ENCODE measurements around the gene MCU. TPM values are rescaled to one million over a fixed set of nuclear protein-coding genes. Genes with fewer than 3 reads are reported as not detected.
"Not testable (repeated sequence)": the region's sequence is repeated elsewhere in the genome, so short reads cannot be mapped to it uniquely, and the experiment has no call there.

The MCU gene
- total and polyA plus RNA-seq, 2 donors (not counting 1 experiment from before 2014, with no cell fraction given), result 11.7 to 21.1 TPM

- Mint-ChIP-seq H3K9me3 (ENCODE audit: insufficient read depth) (no peaks in the 10 kb centered on the region), H3K4me1 (peaks cover 30% of the 10 kb centered on the region), H3K4me3 (no peak overlapping the region), H3K27ac (no peak overlapping the region), H3K27me3 (no peaks in the 10 kb centered on the region)
- H3K27me3 ChIP-seq (replicated peaks in 1 of 4; ENCODE audit: control extremely low read depth in 1 of 4, control insufficient read depth in 3 of 4, insufficient read depth in 4 of 4, low read length in 3 of 4), result no peaks in the 10 kb centered on the region
- H3K4me2 ChIP-seq (replicated peaks; ENCODE audit: low read depth, low read length, poor library complexity, severe bottlenecking), result no peak overlapping the region
- H3K27ac ChIP-seq (ENCODE audit: low read length in 2 of 2), result no peak overlapping the region
- no peak overlapping the region for H3K9ac ChIP-seq (ENCODE audit: low read length)
- H3K4me3 ChIP-seq (ENCODE audit: control extremely low read depth in 1 of 5, extremely low read depth in 1 of 5, insufficient read depth in 1 of 5, low read depth in 2 of 5, low read length in 4 of 5), result no peak overlapping the region
- no peaks in the 10 kb centered on the region for H4K20me1 ChIP-seq (ENCODE audit: control insufficient read depth, insufficient read depth, low read length, poor library complexity, severe bottlenecking)
- H3K9me3 ChIP-seq (ENCODE audit: control extremely low read depth in 1 of 3, control insufficient read depth in 2 of 3, insufficient read depth in 1 of 3, low read length in 2 of 3), result no peaks in the 10 kb centered on the region
- no peaks in the 10 kb centered on the region for H3K36me3 ChIP-seq (replicated peaks in 1 of 2; ENCODE audit: control extremely low read depth in 1 of 2, control insufficient read depth in 1 of 2, extremely low read depth in 1 of 2, insufficient read depth in 2 of 2, low read length in 1 of 2)
- H2AFZ ChIP-seq (ENCODE audit: insufficient read depth, low read depth, low read length, poor library complexity, severe bottlenecking), result no peak overlapping the region
- no peak for DNase-seq
- CTCF ChIA-PET, result no interaction called here
- intact Hi-C loops (cut with micrococcal nuclease), result loop anchor here (10.0 kb wide), 1 partner anchor 843 kb away; the partner anchor contains the start of gene PSAP
- peaks cover 90% of the 10 kb centered on the region for H3K79me2 ChIP-seq (ENCODE audit: control insufficient read depth, insufficient read depth, low read length)
- peaks cover 26 to 28% of the 10 kb centered on the region in 2 donors for H3K4me1 ChIP-seq (ENCODE audit: control insufficient read depth in 2 of 2, insufficient read depth in 2 of 2, low read length in 2 of 2)
- ATAC-seq (ENCODE audit: low read depth), result no peak
- TF ChIP-seq EZH2 (IDR thresholded peaks at IDR 0.05; ENCODE audit: borderline replicate concordance, insufficient read depth, low read depth, low read length, poor library complexity, severe bottlenecking), result no peak
- TF ChIP-seq, protein P1, sequence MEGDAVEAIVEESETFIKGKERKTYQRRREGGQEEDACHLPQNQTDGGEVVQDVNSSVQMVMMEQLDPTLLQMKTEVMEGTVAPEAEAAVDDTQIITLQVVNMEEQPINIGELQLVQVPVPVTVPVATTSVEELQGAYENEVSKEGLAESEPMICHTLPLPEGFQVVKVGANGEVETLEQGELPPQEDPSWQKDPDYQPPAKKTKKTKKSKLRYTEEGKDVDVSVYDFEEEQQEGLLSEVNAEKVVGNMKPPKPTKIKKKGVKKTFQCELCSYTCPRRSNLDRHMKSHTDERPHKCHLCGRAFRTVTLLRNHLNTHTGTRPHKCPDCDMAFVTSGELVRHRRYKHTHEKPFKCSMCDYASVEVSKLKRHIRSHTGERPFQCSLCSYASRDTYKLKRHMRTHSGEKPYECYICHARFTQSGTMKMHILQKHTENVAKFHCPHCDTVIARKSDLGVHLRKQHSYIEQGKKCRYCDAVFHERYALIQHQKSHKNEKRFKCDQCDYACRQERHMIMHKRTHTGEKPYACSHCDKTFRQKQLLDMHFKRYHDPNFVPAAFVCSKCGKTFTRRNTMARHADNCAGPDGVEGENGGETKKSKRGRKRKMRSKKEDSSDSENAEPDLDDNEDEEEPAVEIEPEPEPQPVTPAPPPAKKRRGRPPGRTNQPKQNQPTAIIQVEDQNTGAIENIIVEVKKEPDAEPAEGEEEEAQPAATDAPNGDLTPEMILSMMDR (IDR thresholded peaks at IDR 0.05), result no peak
- POLR2A ChIA-PET, result interaction anchor here (0.6 kb wide), 1 partner anchor 241 kb away, joined by 4 read pairs; no protein-coding TSS in a partner anchor
Observed at GRCh38 chr10:72697716-72698115, 5.8 kb downstream of the MCU start.

GRCh38 chr10:72702465-72702864 is 10.5 kb downstream of the MCU start:
- H4K20me1 ChIP-seq (ENCODE audit: control insufficient read depth, insufficient read depth, low read length, poor library complexity, severe bottlenecking); DNase-seq; H2AFZ ChIP-seq (ENCODE audit: insufficient read depth, low read depth, low read length, poor library complexity, severe bottlenecking); H3K27me3 Mint-ChIP-seq; POLR2A ChIA-PET; H3K9me3 Mint-ChIP-seq (ENCODE audit: insufficient read depth); H3K36me3 ChIP-seq (replicated peaks in 1 of 2; ENCODE audit: control extremely low read depth in 1 of 2, control insufficient read depth in 1 of 2, extremely low read depth in 1 of 2, insufficient read depth in 2 of 2, low read length in 1 of 2); H3K27ac ChIP-seq (ENCODE audit: low read length in 2 of 2); intact Hi-C loops (cut with micrococcal nuclease); H3K9ac ChIP-seq (ENCODE audit: low read length); ATAC-seq (ENCODE audit: low read depth); H3K27ac Mint-ChIP-seq; CTCF ChIA-PET; H3K27me3 ChIP-seq (replicated peaks in 1 of 4; ENCODE audit: control extremely low read depth in 1 of 4, control insufficient read depth in 3 of 4, insufficient read depth in 4 of 4, low read length in 3 of 4); H3K4me2 ChIP-seq (replicated peaks; ENCODE audit: low read depth, low read length, poor library complexity, severe bottlenecking); H3K9me3 ChIP-seq (ENCODE audit: control extremely low read depth in 1 of 3, control insufficient read depth in 2 of 3, insufficient read depth in 1 of 3, low read length in 2 of 3); H3K4me1 Mint-ChIP-seq; H3K4me1 ChIP-seq (ENCODE audit: control insufficient read depth in 2 of 2, insufficient read depth in 2 of 2, low read length in 2 of 2); H3K4me3 Mint-ChIP-seq; H3K4me3 ChIP-seq (ENCODE audit: control extremely low read depth in 1 of 5, extremely low read depth in 1 of 5, insufficient read depth in 1 of 5, low read depth in 2 of 5, low read length in 4 of 5): not testable (repeated sequence)
- H3K79me2 ChIP-seq (ENCODE audit: control insufficient read depth, insufficient read depth, low read length), result peaks cover 80% of the 10 kb centered on the region
- 100% methylated on average over 2 of the region's 5 CpGs for WGBS (ENCODE audit: insufficient coverage)

Measured in B cell (primary cell).